ENCODE results near the gene PHF19. TPM values are rescaled to one million over a fixed set of nuclear protein-coding genes. Genes with fewer than 3 reads are reported as not detected.

Gene PHF19
- total RNA-seq, 1 donor from 2014 or later: 24.4 TPM

GRCh38 chr9:120860083-120860482 lies 16.9 kb downstream of the PHF19 start:
- ATAC-seq (no peak), DNase-seq (no peak)
- Histone ChIP-seq H3K9me3 (no peaks in the 10 kb centered on the region), H3K36me3 (peaks cover 66% of the 10 kb centered on the region), H3K4me3 (no peak overlapping the region), H3K4me1 (no peaks in the 10 kb centered on the region), H3K27me3 (ENCODE audit: low read depth) (no peaks in the 10 kb centered on the region), H3K27ac (no peak overlapping the region)
- intact Hi-C loops (cut with DNase I): no loop called here
- no peak for TF ChIP-seq CTCF (IDR thresholded peaks at IDR 0.05)

GRCh38 chr9:120859361-120859760 lies 17.6 kb downstream of the PHF19 start:
- Histone ChIP-seq H3K36me3 (peaks cover 63% of the 10 kb centered on the region), H3K4me3 (no peak overlapping the region), H3K9me3 (no peaks in the 10 kb centered on the region), H3K4me1 (no peaks in the 10 kb centered on the region), H3K27me3 (ENCODE audit: low read depth) (no peaks in the 10 kb centered on the region), H3K27ac (no peak overlapping the region)
- no peak for DNase-seq
- no peak for TF ChIP-seq CTCF (IDR thresholded peaks at IDR 0.05)
- intact Hi-C loops (cut with DNase I): no loop called here
- ATAC-seq: no peak

- DNase-seq (no peak), ATAC-seq (no peak)
- Histone ChIP-seq H3K27me3 (ENCODE audit: low read depth) (no peaks in the 10 kb centered on the region), H3K36me3 (peaks cover 53% of the 10 kb centered on the region), H3K9me3 (no peaks in the 10 kb centered on the region), H3K4me3 (no peak overlapping the region), H3K27ac (no peak overlapping the region), H3K4me1 (no peaks in the 10 kb centered on the region)
- intact Hi-C loops (cut with DNase I): no loop called here
- no peak for TF ChIP-seq CTCF (IDR thresholded peaks at IDR 0.05)
These were observed 19.1 kb downstream of the PHF19 start for GRCh38 chr9:120857902-120858301.

GRCh38 chr9:120857481-120857880 lies 19.5 kb downstream of the PHF19 start:
- H3K27me3 ChIP-seq (ENCODE audit: low read depth): no peaks in the 10 kb centered on the region
- DNase-seq (no peak), ATAC-seq (peak in 1 of 2 donors; percentile 8)
- no peaks in the 10 kb centered on the region for H3K9me3 ChIP-seq
- peaks cover 53% of the 10 kb centered on the region for H3K36me3 ChIP-seq
- H3K4me3 ChIP-seq: no peak overlapping the region
- TF ChIP-seq CTCF (IDR thresholded peaks at IDR 0.05): no peak
- no peaks in the 10 kb centered on the region for H3K4me1 ChIP-seq
- intact Hi-C loops (cut with DNase I): no loop called here
- no peak overlapping the region for H3K27ac ChIP-seq

GRCh38 chr9:120856700-120857099 lies 20.3 kb downstream of the PHF19 start:
- intact Hi-C loops (cut with DNase I): no loop called here
- no peaks in the 10 kb centered on the region for H3K9me3 ChIP-seq
- H3K36me3 ChIP-seq: peaks cover 51% of the 10 kb centered on the region
- DNase-seq (peak; percentile 50), ATAC-seq (peak in 1 of 2 donors; percentile 47)
- no peak overlapping the region for H3K4me3 ChIP-seq
- no peak for TF ChIP-seq CTCF (IDR thresholded peaks at IDR 0.05)
- no peaks in the 10 kb centered on the region for H3K4me1 ChIP-seq
- no peak overlapping the region for H3K27ac ChIP-seq
- H3K27me3 ChIP-seq (ENCODE audit: low read depth): no peaks in the 10 kb centered on the region
